GM21367 (cell line): ENCODE measurements around the gene NFS1.

Experiments used
- ATAC-seq: cut with Tn5 transposase; IDR thresholded peaks from one replicate; pipeline ENCODE4 v1.9.1; 2021; ENCODE audit not compliant: unreplicated experiment

NFS1 gene

DNA sequence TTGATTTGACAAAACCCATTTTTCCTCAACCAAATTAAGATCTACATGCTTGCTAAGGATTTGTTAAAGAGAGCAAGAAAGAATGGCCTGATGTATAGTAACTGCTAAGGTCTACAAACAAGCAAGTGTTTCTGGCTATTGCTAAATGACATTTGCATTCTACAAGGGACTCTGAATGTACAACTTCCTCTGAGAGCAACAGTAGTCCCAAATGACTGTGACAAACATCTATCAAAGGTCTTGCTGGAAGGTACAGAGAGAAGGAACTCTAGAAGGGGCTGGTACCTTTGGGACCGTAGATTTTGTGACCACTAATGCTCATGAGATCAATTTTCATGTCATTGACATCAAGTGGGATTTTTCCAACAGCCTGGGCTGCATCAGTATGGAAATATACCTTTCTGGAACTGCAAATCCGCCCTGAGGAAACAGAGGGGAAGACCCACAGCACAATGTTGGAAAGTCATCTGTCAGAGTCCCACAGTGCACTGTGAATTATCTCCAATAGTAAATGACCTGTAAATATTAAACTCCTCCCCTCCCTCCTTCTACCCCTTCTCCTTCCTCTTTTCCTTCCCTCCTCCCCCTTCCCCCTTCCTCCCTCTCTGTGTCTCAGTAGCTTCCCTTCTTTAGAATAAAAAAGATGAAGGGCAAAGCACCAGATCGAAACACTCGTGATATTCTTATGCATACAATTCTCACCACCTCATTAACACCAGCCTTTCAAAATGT, 18.5 kb downstream of the NFS1 start:
- ATAC-seq = no peak

DNA sequence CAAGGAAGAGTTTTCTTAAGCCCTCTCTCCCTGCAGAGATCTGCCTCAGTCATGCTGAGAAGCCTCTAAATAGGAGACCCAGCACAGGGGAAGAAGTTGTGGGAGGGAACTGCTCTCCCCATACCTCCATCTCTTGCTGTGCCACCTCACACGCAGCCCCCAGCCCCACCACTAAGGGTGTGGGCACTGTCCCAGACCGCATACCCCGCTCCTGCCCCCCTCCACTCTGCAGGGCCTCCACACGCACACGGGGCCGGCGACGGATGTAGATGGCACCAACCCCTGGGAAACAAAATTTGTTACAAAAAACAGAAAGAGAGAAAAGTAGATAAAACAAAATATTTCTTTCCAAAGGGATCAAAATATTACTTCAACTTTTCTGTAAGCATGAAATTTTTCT, 24.2 kb downstream of the NFS1 start:
- ATAC-seq = no peak

DNA sequence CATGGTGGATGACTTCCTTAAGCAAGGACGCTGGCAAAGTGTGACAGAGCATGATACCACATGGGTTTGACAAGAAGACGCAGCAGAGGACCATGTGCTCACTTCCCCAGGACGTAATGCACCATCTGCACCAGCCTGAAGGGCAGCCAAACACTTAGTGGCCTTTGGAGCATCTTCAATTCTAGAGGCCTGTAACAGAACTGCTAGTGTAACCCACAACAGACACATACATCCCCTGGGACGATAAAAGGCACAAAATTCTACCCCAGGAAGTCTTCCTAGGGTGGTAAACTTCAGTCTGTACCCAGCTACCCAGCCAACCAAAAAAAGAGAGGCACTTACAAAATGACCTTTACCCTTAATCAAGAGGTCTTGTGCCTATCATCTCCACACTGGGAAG, 25.3 kb downstream of the NFS1 start:
- ATAC-seq = no peak

DNA sequence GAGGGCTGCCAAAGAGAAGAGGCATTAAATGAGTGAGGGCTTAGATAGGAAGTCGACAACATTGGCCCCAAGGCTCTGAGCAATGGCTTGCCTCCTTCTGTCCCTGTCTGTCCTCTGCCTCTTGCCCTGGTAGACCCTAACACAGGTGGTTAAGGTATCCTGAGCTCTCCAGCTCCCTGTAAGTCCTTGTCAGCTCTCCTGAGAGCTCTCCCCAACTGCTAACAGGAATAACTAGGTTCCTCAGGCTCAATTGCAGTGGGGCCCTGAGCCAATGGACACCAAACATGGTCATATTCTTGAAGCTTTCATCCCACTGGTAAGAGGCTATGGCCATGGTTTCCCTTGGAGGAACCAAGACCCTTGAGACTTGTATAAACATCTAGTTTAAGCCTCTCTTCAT, 29.5 kb downstream of the NFS1 start:
- no peak for ATAC-seq

GRCh38 chr20:35669221-35669620, 29.9 kb downstream of the NFS1 start:
- ATAC-seq = no peak

GRCh38 chr20:35665949-35666288, 33.2 kb downstream of the NFS1 start:
- ATAC-seq = no peak

- ATAC-seq = peak; percentile 65
These were observed 34.5 kb downstream of the NFS1 start, which contains the start of the genes CPNE1 and RBM12 for GRCh38 chr20:35664466-35665206. CPNE1 (minus strand) TSS chr20:35664900; CDS start chr20:35632923, 31,977 bp downstream. RBM12 (minus strand) TSS chr20:35664900; CDS start chr20:35655322, 9,578 bp downstream.

DNA sequence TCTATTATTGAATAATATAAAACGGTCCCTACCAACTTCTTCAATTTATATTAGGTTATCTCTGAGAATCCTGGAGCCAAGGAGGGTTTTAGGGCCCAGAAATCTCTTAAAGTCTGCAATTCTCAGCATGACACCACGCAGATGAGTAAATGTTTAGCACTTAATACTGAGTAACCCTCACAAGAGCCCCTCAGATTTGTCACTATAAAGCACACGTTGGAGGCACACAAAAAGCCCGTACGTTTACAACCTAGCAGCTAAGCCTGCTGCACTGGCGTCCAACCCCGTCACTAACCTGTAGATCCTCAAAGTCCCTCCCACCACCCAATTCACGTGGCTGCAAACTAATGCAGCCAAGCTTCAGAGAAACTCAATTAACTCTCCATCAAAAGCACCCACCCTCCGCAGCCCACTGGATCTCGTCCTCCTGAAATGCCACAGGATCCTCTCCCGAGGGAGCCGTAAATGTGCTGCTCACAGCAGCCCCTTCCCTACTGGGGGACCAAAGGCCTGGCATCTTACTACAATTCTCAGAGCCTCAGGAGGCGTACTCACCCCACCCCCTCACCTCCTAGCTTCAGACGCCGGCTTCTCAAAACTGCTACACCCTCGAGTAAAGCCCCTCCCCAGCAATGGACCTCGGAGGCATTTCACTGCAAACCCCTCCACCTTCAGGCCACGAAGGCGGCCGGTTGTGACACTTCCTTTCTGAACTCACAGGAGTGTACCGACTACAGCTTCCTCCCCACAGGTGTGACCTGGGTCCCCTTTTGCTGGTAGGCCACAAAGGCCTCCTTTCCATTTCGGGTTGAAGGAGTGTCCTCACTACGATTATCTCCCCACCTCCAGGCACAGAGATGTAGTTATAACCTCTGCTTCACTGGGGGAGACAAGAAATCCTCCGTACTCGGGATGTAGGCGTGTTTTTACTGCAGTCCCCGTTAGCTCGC, 35.4 kb downstream of the NFS1 start:
- ATAC-seq = peak; percentile 14

DNA sequence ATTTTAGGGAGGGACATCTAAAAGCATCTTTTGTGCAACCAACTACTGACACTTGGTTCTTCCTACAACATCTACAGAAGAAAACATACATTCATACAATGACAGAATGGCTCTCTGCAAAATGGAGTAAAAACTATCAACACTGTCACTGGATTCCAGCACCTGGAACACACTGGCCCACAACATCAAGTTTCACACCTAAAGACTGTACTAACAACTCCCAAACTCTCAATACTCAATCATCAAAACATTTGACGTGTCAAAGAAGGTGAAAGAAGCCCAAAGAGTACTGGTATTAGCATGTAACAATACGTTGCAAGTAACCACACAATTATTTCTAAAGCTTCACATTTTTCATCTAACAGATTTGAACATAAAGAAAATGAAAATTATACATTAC, 36.6 kb downstream of the NFS1 start:
- ATAC-seq = no peak

DNA sequence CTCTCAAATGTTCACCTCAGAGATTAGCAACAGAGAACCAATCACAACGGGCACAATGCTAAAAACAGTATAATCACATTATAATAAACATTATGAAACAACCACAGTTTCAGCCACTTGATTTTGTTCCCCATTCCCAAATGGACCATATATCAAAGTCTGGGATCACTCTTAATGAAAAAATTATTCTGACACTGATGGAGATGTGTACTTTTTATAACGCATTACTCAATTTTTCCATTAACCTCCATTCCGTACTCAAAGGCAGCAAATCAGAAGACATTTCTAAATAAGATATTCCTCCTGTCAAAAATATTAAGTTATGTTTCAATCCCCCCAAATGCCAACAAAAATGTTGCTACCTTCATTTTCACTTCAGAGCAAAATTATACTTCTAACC, 37.2 kb downstream of the NFS1 start:
- ATAC-seq = no peak

DNA sequence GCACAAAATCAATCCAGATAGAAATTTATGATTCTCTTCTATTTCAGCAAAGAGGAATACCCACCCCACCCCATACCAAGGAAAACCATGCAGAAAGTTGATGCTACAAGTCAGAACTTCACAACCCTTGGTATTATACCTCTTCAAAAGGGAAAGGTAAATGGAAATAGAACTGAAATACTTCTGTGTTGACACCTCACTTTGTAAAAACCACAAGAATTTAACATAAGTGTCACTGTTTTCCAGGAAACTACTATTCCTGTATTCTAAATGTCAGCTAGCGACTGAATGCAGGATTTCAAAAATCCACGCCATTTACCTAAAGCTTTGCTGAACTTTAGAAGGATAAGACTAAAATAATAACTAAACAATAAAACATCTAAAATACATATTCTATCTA, 38.1 kb downstream of the NFS1 start:
- ATAC-seq = no peak

GRCh38 chr20:35660122-35660937, 38.8 kb downstream of the NFS1 start:
- ATAC-seq = no peak

DNA sequence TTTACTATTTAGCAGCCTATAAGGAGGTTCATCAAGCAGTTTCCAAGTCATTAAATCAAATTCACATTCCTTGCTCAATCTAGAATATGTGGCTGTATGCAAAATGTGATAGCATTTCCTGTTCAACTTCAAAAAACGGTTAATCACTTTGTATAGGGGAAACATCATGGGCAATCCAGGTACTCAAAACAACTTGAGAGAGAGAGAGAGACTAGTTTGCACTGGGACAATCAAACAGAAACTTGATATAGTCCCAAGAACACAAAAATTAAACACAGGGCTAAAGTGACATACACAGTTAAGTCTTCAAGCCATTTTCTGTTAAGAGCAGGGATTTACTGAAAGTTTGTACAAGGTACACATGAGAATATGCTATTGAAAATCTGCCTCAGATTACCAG, 41.9 kb downstream of the NFS1 start:
- ATAC-seq = no peak

- ATAC-seq = no peak
These were observed 44.7 kb downstream of the NFS1 start for GRCh38 chr20:35654415-35654814.

GRCh38 chr20:35653893-35654292, 45.3 kb downstream of the NFS1 start:
- no peak for ATAC-seq

DNA sequence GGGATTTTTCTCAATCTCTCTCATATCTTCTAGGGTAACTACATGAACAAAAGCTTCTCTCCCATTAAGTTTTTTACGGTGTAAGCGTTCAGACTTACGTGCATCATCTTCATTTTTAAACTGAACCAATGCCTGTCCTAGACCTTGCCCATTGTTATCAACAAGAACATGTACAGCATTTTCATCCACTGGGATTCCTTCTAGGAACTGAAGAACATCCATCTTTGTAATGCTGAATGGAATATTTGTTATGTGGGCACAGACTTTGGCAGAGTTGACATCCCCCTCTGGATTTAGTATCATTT, 45.8 kb downstream of the NFS1 start:
- ATAC-seq = no peak

- no peak for ATAC-seq
These were observed 46.3 kb downstream of the NFS1 start for GRCh38 chr20:35652641-35653429.

GRCh38 chr20:35651958-35652357, 47.2 kb downstream of the NFS1 start:
- no peak for ATAC-seq

DNA sequence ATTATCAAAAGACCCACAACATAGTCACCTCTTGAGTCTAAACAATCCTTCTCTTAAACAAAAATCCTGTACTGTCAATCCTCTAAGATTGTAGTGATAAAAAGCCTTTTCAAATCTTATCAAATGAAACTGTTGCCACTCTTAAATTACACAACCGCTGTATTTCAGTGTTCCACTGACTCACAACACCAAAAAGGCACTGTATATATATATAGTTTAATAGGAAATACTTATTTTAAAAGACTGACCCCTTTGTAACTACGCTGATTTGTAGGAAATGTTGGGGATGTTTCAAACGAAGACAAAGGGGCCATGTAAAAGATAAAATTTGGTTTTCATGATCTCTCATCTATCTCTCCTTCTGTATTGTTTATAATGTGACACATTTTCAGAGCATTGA, 48.5 kb downstream of the NFS1 start:
- ATAC-seq = no peak

DNA sequence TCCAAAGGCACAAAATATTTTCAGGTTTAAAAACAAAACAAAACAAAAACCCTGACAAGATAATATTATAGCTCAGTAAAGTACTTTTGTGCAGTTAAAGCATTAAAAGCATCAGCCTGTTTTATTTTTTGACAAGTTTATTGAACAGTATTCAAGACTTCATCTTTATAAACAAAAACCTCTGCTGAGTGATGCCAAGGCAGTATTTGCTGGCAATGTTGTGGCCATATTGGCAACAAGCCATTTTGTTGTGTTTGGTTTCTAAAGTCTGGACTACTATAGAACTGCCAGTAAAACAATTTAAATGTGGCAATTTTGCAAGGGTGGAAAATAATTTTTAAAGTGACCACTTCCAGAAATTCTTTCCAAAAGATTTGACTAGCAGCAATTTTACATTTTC, 50.3 kb downstream of the NFS1 start:
- ATAC-seq = no peak
